Uterus (tissue), 4 donors: ENCODE data around the gene FBN2. TPM values are rescaled to one million over a fixed set of nuclear protein-coding genes. Genes with fewer than 3 reads are reported as not detected.

Source experiments
- DNase-seq, 2 donors: peaks; one replicate each; pipeline ENCODE4 v3.0.0-alpha.2; 2019 to 2020
- H3K27ac ChIP-seq, 2 donors: fragments of 200-600 bp; sonication (generic); 1 replicate in 1 of 2; 2 replicates in 1 of 2; pipeline ENCODE4 v1.5.1; 2016 to 2018
- H3K27me3 ChIP-seq, 2 donors: fragments of 200-600 bp; sonication (generic); one replicate each; pipeline ENCODE4 v1.5.1; 2018 to 2019; ENCODE audit warnings: control low read depth in 1 of 2
- H3K36me3 ChIP-seq, 2 donors: fragments of 200-600 bp; sonication (generic); one replicate each; pipeline ENCODE4 v1.5.1; 2019; ENCODE audit warnings: control low read depth in 1 of 2
- H3K4me1 ChIP-seq, 2 donors: fragments of 200-600 bp; sonication (generic); one replicate each; pipeline ENCODE4 v1.5.1; 2018 to 2019; ENCODE audit warnings: control low read depth in 1 of 2
- H3K4me3 ChIP-seq, 2 donors: fragments of 200-600 bp; sonication (generic); 1 replicate in 1 of 2; 2 replicates in 1 of 2; pipeline ENCODE4 v1.5.1; 2018 to 2019; ENCODE audit warnings: mild to moderate bottlenecking in 1 of 2
- H3K9me3 ChIP-seq, 2 donors: fragments of 200-600 bp; sonication (generic); one replicate each; pipeline ENCODE4 v1.5.1; 2019; ENCODE audit warnings: control low read depth in 1 of 2
- CTCF ChIP-seq, 4 experiments: fragments of 200-600 bp in 2 of 4; fragments of 450-650 bp in 2 of 4; sonication (generic) in 2 of 4; IDR thresholded peaks; one replicate each; pipeline ENCODE4 v1.5.1; 2016 to 2019; ENCODE audit warnings: antibody characterized with exemption in 4 of 4, mild to moderate bottlenecking in 2 of 4, moderate library complexity in 1 of 4
- POLR2A ChIP-seq, 2 donors: fragments of 450-650 bp; IDR thresholded peaks; one replicate each; pipeline ENCODE4 v1.6.1; 2016; ENCODE audit warnings: antibody characterized with exemption in 2 of 2, mild to moderate bottlenecking in 1 of 2, moderate library complexity in 1 of 2
- intact Hi-C: fragments of 100-400 bp; cut with DNase I; formaldehyde crosslinking; loops from one replicate; pipeline ENCODE4 v1.15.1; 2023; ENCODE audit warnings: low total_unique reads
- total RNA-seq, 4 donors: library from RNA; depleted of rRNA in 3 of 4; stranded (reverse); fragments of >200 nt in 3 of 4; gene quantifications; one replicate each; pipeline versions ENCODE4 v1.1.0 to v1.2.4, GENCODE V29; 2014 to 2023
- donor health status: DM: yes; HTN: yes; CAD: no.

Gene FBN2
- total RNA-seq, 4 donors from 2014 or later, result 1.0 to 389 (median 2.8) TPM

- H3K27ac ChIP-seq, result no peak overlapping the region
- no peak for DNase-seq
- no peak overlapping the region for H3K4me3 ChIP-seq
- TF ChIP-seq CTCF (IDR thresholded peaks at IDR 0.05), result no peak
- TF ChIP-seq POLR2A (IDR thresholded peaks at IDR 0.05), result no peak
- no peaks in the 10 kb centered on the region for H3K4me1 ChIP-seq
- H3K27me3 ChIP-seq, result no peaks in the 10 kb centered on the region
- H3K36me3 ChIP-seq, result no peaks in the 10 kb centered on the region
- H3K9me3 ChIP-seq, result no peaks in the 10 kb centered on the region
- intact Hi-C loops, result no loop called here
Measured at GRCh38 chr5:128350705-128351104, 187.3 kb downstream of the FBN2 start.

- Histone ChIP-seq H3K4me1 (no peaks in the 10 kb centered on the region), H3K4me3 (no peak overlapping the region), H3K9me3 (no peaks in the 10 kb centered on the region), H3K27ac (no peak overlapping the region), H3K27me3 (no peaks in the 10 kb centered on the region), H3K36me3 (no peaks in the 10 kb centered on the region)
- intact Hi-C loops, result no loop called here
- TF ChIP-seq POLR2A (IDR thresholded peaks at IDR 0.05) (no peak), CTCF (IDR thresholded peaks at IDR 0.05) (no peak)
- no peak for DNase-seq
Measured at GRCh38 chr5:128349044-128349858, 188.8 kb downstream of the FBN2 start.

- H3K4me3 ChIP-seq, result no peak overlapping the region
- no peaks in the 10 kb centered on the region for H3K36me3 ChIP-seq
- intact Hi-C loops, result no loop called here
- DNase-seq, result no peak
- TF ChIP-seq CTCF (IDR thresholded peaks at IDR 0.05) (no peak), POLR2A (IDR thresholded peaks at IDR 0.05) (no peak)
- no peak overlapping the region for H3K27ac ChIP-seq
- no peaks in the 10 kb centered on the region for H3K9me3 ChIP-seq
- H3K4me1 ChIP-seq, result no peaks in the 10 kb centered on the region
- no peaks in the 10 kb centered on the region for H3K27me3 ChIP-seq
Measured at GRCh38 chr5:128346038-128346437, 192.0 kb downstream of the FBN2 start.

- H3K4me3 ChIP-seq, result no peak overlapping the region
- TF ChIP-seq CTCF (IDR thresholded peaks at IDR 0.05), result no peak
- no peak for TF ChIP-seq POLR2A (IDR thresholded peaks at IDR 0.05)
- H3K27me3 ChIP-seq, result no peaks in the 10 kb centered on the region
- H3K4me1 ChIP-seq, result no peaks in the 10 kb centered on the region
- no peaks in the 10 kb centered on the region for H3K9me3 ChIP-seq
- no peak overlapping the region for H3K27ac ChIP-seq
- intact Hi-C loops, result no loop called here
- H3K36me3 ChIP-seq, result no peaks in the 10 kb centered on the region
- DNase-seq, result no peak
Measured at GRCh38 chr5:128345247-128345646, 192.8 kb downstream of the FBN2 start.

- DNase-seq, result no peak
- Histone ChIP-seq H3K36me3 (no peaks in the 10 kb centered on the region), H3K9me3 (no peaks in the 10 kb centered on the region), H3K27ac (no peak overlapping the region), H3K27me3 (no peaks in the 10 kb centered on the region), H3K4me1 (no peaks in the 10 kb centered on the region), H3K4me3 (no peak overlapping the region)
- TF ChIP-seq CTCF (IDR thresholded peaks at IDR 0.05), result no peak
- TF ChIP-seq POLR2A (IDR thresholded peaks at IDR 0.05), result no peak
- intact Hi-C loops, result no loop called here
Measured at GRCh38 chr5:128343168-128343567, 194.9 kb downstream of the FBN2 start.
